Mesenchymal stem cell (in vitro differentiated cells and primary cell): ENCODE data around the gene C5orf34.
"Not testable (repeated sequence)": the region's sequence is repeated elsewhere in the genome, so short reads cannot be mapped to it uniquely, and the experiment has no call there.

Source experiments
- DNase-seq: peaks from one replicate; pipeline ENCODE4 v3.0.0-alpha.2; 2013
- H2AFZ ChIP-seq: one replicate; pipeline ENCODE4 v1.6.1; 2013; ENCODE audit warnings: low read depth, mild to moderate bottlenecking, control low read depth, inconsistent platforms, low read length, moderate library complexity
- H2AK5ac ChIP-seq: 2 replicates; pipeline ENCODE4 v1.6.1; 2013; ENCODE audit warnings: low read length, moderate library complexity, mild to moderate bottlenecking, inconsistent platforms; ENCODE audit not compliant: severe bottlenecking
- H2BK120ac ChIP-seq: one replicate; pipeline ENCODE4 v1.6.1; 2013; ENCODE audit warnings: low read depth, mild to moderate bottlenecking, inconsistent platforms, low read length, moderate library complexity
- H2BK12ac ChIP-seq, 2 experiments: one replicate each; pipeline ENCODE4 v1.6.1; 2013; ENCODE audit warnings: inconsistent platforms in 2 of 2, low read length in 2 of 2, mild to moderate bottlenecking in 2 of 2, moderate library complexity in 2 of 2, control low read depth in 1 of 2
- H2BK15ac ChIP-seq: one replicate; pipeline ENCODE4 v1.6.1; 2013; ENCODE audit warnings: mild to moderate bottlenecking, low read depth, inconsistent platforms; ENCODE audit not compliant: poor library complexity, severe bottlenecking
- H2BK5ac ChIP-seq: 2 replicates; pipeline ENCODE4 v1.6.1; 2013; ENCODE audit warnings: low read depth, mild to moderate bottlenecking, low read length, control low read depth, inconsistent platforms; ENCODE audit not compliant: poor library complexity, severe bottlenecking
- H3K14ac ChIP-seq, 2 experiments: one replicate each; pipeline ENCODE4 v1.6.1; 2013; ENCODE audit warnings: inconsistent platforms in 2 of 2, low read length in 2 of 2, control low read depth in 1 of 2, mild to moderate bottlenecking in 1 of 2, moderate library complexity in 1 of 2
- H3K18ac ChIP-seq, 2 experiments: one replicate each; pipeline ENCODE4 v1.6.1; 2013; ENCODE audit warnings: inconsistent platforms in 2 of 2, low read length in 2 of 2, control low read depth in 1 of 2, low read depth in 1 of 2, mild to moderate bottlenecking in 1 of 2
- H3K23ac ChIP-seq, 2 experiments: one replicate each; pipeline ENCODE4 v1.6.1; 2013; ENCODE audit warnings: inconsistent platforms in 2 of 2, low read length in 2 of 2, mild to moderate bottlenecking in 2 of 2, moderate library complexity in 2 of 2, control low read depth in 1 of 2
- H3K27ac ChIP-seq: 2 replicates; pipeline ENCODE4 v1.5.1; 2013; ENCODE audit warnings: mild to moderate bottlenecking, moderate library complexity, low read length, control low read depth, inconsistent platforms; ENCODE audit not compliant: poor library complexity, severe bottlenecking
- H3K27me3 ChIP-seq, 2 experiments: 2 replicates each; pipeline versions ENCODE4 v1.6.1 to v1.7.0; 2013; ENCODE audit warnings: low read length in 2 of 2, mild to moderate bottlenecking in 2 of 2, moderate library complexity in 2 of 2, control low read depth in 1 of 2, inconsistent platforms in 1 of 2; ENCODE audit not compliant: control insufficient read depth in 1 of 2, insufficient read depth in 1 of 2
- H3K36me3 ChIP-seq, 2 experiments: 2 replicates each; pipeline versions ENCODE4 v1.6.1 to v1.7.0; 2013; ENCODE audit warnings: low read length in 2 of 2, control low read depth in 1 of 2, inconsistent platforms in 1 of 2, low read depth in 1 of 2, mild to moderate bottlenecking in 1 of 2; ENCODE audit not compliant: insufficient read depth in 2 of 2, control insufficient read depth in 1 of 2
- H3K4ac ChIP-seq, 2 experiments: one replicate each; pipeline ENCODE4 v1.6.1; 2013; ENCODE audit warnings: inconsistent platforms in 2 of 2, low read length in 2 of 2, mild to moderate bottlenecking in 2 of 2, moderate library complexity in 2 of 2, control low read depth in 1 of 2, low read depth in 1 of 2
- H3K4me1 ChIP-seq: 2 replicates; pipeline ENCODE4 v1.6.1; 2013; ENCODE audit warnings: low read depth, low read length, control low read depth; ENCODE audit not compliant: control insufficient read depth, insufficient read depth
- H3K4me2 ChIP-seq: 2 replicates; pipeline ENCODE4 v1.6.1; 2013; ENCODE audit warnings: low read length, mild to moderate bottlenecking, inconsistent platforms; ENCODE audit not compliant: poor library complexity, severe bottlenecking
- H3K4me3 ChIP-seq, 2 experiments: 2 replicates each; pipeline versions ENCODE4 v1.5.1 to v1.7.0; 2013; ENCODE audit warnings: low read length in 2 of 2, mild to moderate bottlenecking in 2 of 2, control low read depth in 1 of 2, low read depth in 1 of 2; ENCODE audit not compliant: insufficient read depth in 1 of 2
- H3K79me1 ChIP-seq: replicated peaks from 2 replicates; pipeline ENCODE4 v1.6.1; 2013; ENCODE audit warnings: mild to moderate bottlenecking, control low read depth, low read length, inconsistent platforms; ENCODE audit not compliant: poor library complexity, severe bottlenecking
- H3K9ac ChIP-seq: 2 replicates; pipeline ENCODE4 v1.7.0; 2013; ENCODE audit warnings: mild to moderate bottlenecking, low read length, moderate library complexity
- H3K9me3 ChIP-seq: 2 replicates; pipeline ENCODE4 v1.7.0; 2013; ENCODE audit warnings: mild to moderate bottlenecking, low read length; ENCODE audit not compliant: control insufficient read depth
- H4K8ac ChIP-seq: one replicate; pipeline ENCODE4 v1.6.1; 2013; ENCODE audit warnings: inconsistent platforms, mild to moderate bottlenecking, low read length, moderate library complexity
- H4K91ac ChIP-seq: one replicate; pipeline ENCODE4 v1.6.1; 2013; ENCODE audit warnings: mild to moderate bottlenecking, low read length, inconsistent platforms
- WGBS: methylation state at CpG from one replicate; pipeline ENCODE4 v1.1.7; 2013; ENCODE audit warnings: mixed read lengths; 5-methylcytosine and 5-hydroxymethylcytosine counted together

The C5orf34 gene

DNA sequence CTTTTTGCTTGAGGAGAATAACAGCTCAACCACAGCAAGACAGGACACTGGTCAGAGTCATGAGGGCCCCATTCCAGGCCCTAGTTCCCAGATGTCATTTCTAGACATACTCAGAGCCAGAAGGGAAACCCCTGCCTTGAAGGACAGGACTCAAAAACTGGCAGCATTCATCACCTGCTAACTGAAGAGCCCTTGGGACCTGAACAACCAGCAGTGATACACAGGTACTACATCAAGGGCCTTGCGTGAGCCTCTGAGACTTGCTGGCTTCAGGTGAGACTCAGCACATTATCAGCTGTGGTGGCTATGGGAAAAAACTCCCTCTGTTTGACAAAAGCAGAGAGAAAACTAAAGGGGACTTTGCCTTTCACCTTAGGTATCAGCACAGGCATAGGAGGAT lies 53.9 kb downstream of the C5orf34 start:
- Histone ChIP-seq H2BK15ac (no peak overlapping the region), H4K8ac (no peak overlapping the region), H4K91ac (no peak overlapping the region), H2BK5ac (no peak overlapping the region), H3K14ac (no peak overlapping the region), H3K27me3 (no peaks in the 10 kb centered on the region), H3K18ac (no peak overlapping the region), H2AFZ (no peak overlapping the region), H2AK5ac (no peak overlapping the region), H3K27ac (no peak overlapping the region), H3K4me1 (no peaks in the 10 kb centered on the region), H2BK120ac (no peak overlapping the region), H3K4me2 (no peak overlapping the region), H3K9me3 (peaks cover 29% of the 10 kb centered on the region), H3K23ac (no peak overlapping the region), H3K9ac (no peak overlapping the region), H3K79me1 (peaks cover 19% of the 10 kb centered on the region), H2BK12ac (no peak overlapping the region), H3K4ac (no peak overlapping the region), H3K36me3 (peaks cover 16 to 26% of the 10 kb centered on the region in 2 experiments), H3K4me3 (no peak overlapping the region)
- 100% methylated on average over 1 of the region's 1 CpG for WGBS
- DNase-seq, result no peak

DNA sequence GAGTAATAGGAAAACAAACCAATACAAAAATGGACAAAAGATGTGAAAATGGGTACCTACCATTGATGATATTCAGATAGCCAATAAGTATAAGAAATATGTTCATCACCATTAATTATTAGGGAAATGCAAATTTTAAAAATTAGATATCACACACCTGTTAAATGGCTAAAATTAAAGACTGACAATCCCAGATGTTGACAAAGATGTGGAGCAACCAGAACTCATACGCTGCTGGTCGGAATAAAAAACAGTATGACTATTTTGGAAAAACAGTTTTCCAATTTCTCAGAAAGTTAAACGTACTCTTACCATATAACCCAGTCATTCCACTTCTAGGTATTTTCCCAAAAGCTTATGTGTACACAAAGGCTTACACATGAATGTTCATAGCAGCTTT lies 58.4 kb downstream of the C5orf34 start:
- Histone ChIP-seq H3K27ac (no peak overlapping the region), H2AK5ac (no peak overlapping the region), H3K4me2 (no peak overlapping the region), H3K4me1 (no peaks in the 10 kb centered on the region), H3K14ac (no peak overlapping the region), H3K18ac (no peak overlapping the region), H3K23ac (no peak overlapping the region), H2BK12ac (no peak overlapping the region), H3K9ac (no peak overlapping the region), H3K36me3 (peaks cover 12 to 48% of the 10 kb centered on the region in 2 experiments), H3K4ac (no peak overlapping the region), H2AFZ (no peak overlapping the region), H4K91ac (no peak overlapping the region), H2BK5ac (no peak overlapping the region), H3K79me1 (peaks cover 19% of the 10 kb centered on the region), H2BK120ac (no peak overlapping the region), H4K8ac (no peak overlapping the region), H3K9me3 (peaks cover 27% of the 10 kb centered on the region), H3K4me3 (no peak overlapping the region), H3K27me3 (no peaks in the 10 kb centered on the region), H2BK15ac (no peak overlapping the region)
- WGBS, result 100% methylated on average over 3 of the region's 3 CpGs
- no peak for DNase-seq

DNA sequence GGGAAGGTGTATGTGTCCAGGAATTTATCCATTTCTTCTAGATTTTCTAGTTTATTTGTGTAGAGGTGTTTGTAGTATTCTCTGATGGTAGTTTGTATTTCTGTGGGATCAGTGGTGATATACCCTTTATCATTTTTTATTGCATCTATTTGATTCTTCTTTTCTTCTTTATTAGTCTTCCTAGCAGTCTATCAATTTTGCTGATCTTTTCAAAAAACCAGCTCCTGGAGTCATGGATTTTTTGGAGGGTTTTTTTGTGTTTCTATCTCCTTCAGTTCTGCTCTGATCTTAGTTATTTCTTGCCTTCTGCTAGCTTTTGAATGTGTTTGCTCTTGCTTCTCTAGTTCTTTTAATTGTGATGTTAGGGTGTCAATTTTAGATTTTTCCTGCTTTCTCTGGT lies 73.4 kb downstream of the C5orf34 start:
- not testable (repeated sequence) for H2BK12ac ChIP-seq, H4K91ac ChIP-seq, H3K27me3 ChIP-seq, H3K9me3 ChIP-seq, H2AFZ ChIP-seq, H3K4ac ChIP-seq, H2BK120ac ChIP-seq, H3K79me1 ChIP-seq, H3K27ac ChIP-seq, H3K14ac ChIP-seq, H3K4me1 ChIP-seq, H2BK5ac ChIP-seq, H2AK5ac ChIP-seq, H2BK15ac ChIP-seq, DNase-seq, H3K18ac ChIP-seq, H3K4me2 ChIP-seq, H3K4me3 ChIP-seq, H4K8ac ChIP-seq, H3K9ac ChIP-seq, H3K23ac ChIP-seq
- peaks cover 2 to 30% of the 10 kb centered on the region in 2 experiments for H3K36me3 ChIP-seq

DNA sequence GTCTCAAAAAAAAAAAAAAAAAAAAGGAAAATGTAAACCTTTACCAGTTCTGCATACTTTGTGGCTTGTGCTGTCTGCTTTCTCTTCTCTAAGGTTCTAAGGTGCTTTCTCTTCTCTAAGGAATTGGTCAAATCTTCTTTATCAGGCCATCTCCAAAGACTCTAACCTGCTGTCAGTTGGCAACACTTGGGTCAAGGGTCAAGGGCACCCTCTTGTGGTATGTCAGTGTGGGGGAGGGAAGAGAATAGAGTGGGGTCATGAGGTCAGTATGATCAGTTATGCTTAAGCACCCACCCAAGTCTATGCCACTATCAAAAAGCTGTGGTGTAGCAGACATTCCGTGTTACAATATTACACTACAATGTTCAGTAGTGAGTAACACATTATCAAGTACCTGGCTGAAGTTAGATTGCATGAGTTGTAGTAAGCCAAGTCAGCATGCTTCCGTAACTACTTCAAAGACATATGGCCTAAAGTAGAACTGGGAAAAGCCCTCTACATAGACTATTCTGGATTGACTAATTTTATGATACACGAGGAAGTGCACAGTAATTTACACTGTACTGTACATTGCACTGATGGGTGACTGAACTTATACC lies 77.8 kb downstream of the C5orf34 start:
- no peak overlapping the region for H4K8ac ChIP-seq
- no peak overlapping the region for H2BK15ac ChIP-seq
- no peak overlapping the region for H3K23ac ChIP-seq
- H2BK5ac ChIP-seq, result no peak overlapping the region
- no peak overlapping the region for H2AFZ ChIP-seq
- no peak overlapping the region for H3K4me2 ChIP-seq
- H3K9ac ChIP-seq, result no peak overlapping the region
- no peak overlapping the region for H2BK120ac ChIP-seq
- H2BK12ac ChIP-seq, result no peak overlapping the region
- H3K4me3 ChIP-seq, result no peak overlapping the region
- no peak overlapping the region for H3K27ac ChIP-seq
- no peak overlapping the region for H2AK5ac ChIP-seq
- 100% methylated on average over 2 of the region's 3 CpGs for WGBS
- H3K27me3 ChIP-seq, result no peaks in the 10 kb centered on the region
- no peaks in the 10 kb centered on the region for H3K79me1 ChIP-seq
- peaks cover 2% of the 10 kb centered on the region for H3K4me1 ChIP-seq
- no peak overlapping the region for H3K18ac ChIP-seq
- no peak overlapping the region for H3K4ac ChIP-seq
- no peak overlapping the region for H4K91ac ChIP-seq
- no peak for DNase-seq
- H3K14ac ChIP-seq, result no peak overlapping the region
- H3K9me3 ChIP-seq, result peaks cover 3% of the 10 kb centered on the region
- H3K36me3 ChIP-seq, result no peaks in the 10 kb centered on the region
